Left lung (tissue), 10 donors: ENCODE data around the gene MSI1. TPM values are rescaled to one million over a fixed set of nuclear protein-coding genes. Genes with fewer than 3 reads are reported as not detected.

ENCODE experiments used
- ATAC-seq: fragments of 200-7000 bp; cut with Tn5 transposase; one replicate; pipeline ENCODE4 v1.9.1; 2020; ENCODE audit warnings: moderate library complexity
- DNase-seq, 4 donors: peaks; one replicate each; pipeline ENCODE4 v3.0.0-alpha.2; 2013 to 2020
- H3K27ac ChIP-seq, 2 donors: fragments of 200-600 bp; sonication (generic) in 1 of 2; one replicate each; pipeline versions ENCODE4 v1.5.0 to v1.8.0; 2020 to 2021
- H3K27me3 ChIP-seq, 2 donors: fragments of 200-600 bp; sonication (generic) in 1 of 2; one replicate each; pipeline versions ENCODE4 v1.5.0 to v1.8.0; 2020 to 2021
- H3K36me3 ChIP-seq, 2 donors: fragments of 200-600 bp; sonication (generic) in 1 of 2; one replicate each; pipeline versions ENCODE4 v1.5.0 to v1.8.0; 2020 to 2021
- H3K4me1 ChIP-seq, 2 donors: fragments of 200-600 bp; one replicate each; pipeline ENCODE4 v1.8.0; 2021
- H3K4me3 ChIP-seq, 2 donors: fragments of 200-600 bp; sonication (generic) in 1 of 2; one replicate each; pipeline versions ENCODE4 v1.5.0 to v1.8.0; 2020 to 2021; ENCODE audit warnings: mild to moderate bottlenecking in 1 of 2
- H3K9me3 ChIP-seq, 2 donors: fragments of 200-600 bp; sonication (generic) in 1 of 2; one replicate each; pipeline versions ENCODE4 v1.5.0 to v1.8.0; 2020 to 2021
- intact Hi-C, 2 donors: fragments of 100-400 bp; cut with DNase I; formaldehyde crosslinking; loops; one replicate each; pipeline versions ENCODE4 v1.11.2 to v1.14.2; 2022
- polyA plus RNA-seq, 6 donors: library from polyadenylated mRNA; unstranded; fragments of 120-200 nt; gene quantifications; one replicate each; pipeline ENCODE4 v1.2.1, GENCODE V29; 2013; ENCODE audit not compliant: insufficient read length in 6 of 6
- total RNA-seq, 2 donors: library from RNA; stranded (reverse); fragmentation: NEBNext Ultra II Directional; extraction: Animal tissue kit (Norgen Biotek cat#: 25700); gene quantifications; one replicate each; pipeline ENCODE4 v1.2.1, GENCODE V29; 2021
- TF ChIP-seq, protein P1 (sequence below), 2 donors: fragments of 200-600 bp; sonication (generic) in 1 of 2; IDR thresholded peaks; one replicate each; pipeline versions ENCODE4 v1.5.0 to v1.8.0; 2021; ENCODE audit warnings: antibody characterized with exemption in 2 of 2
- donor health status: DM: no; HTN: yes; CAD: no.
- donor health status: DM: no; HTN: no; CAD: no.

MSI1 gene
- total and polyA plus RNA-seq, 8 donors = 0.60 to 19.3 (median 16.5) TPM

DNA sequence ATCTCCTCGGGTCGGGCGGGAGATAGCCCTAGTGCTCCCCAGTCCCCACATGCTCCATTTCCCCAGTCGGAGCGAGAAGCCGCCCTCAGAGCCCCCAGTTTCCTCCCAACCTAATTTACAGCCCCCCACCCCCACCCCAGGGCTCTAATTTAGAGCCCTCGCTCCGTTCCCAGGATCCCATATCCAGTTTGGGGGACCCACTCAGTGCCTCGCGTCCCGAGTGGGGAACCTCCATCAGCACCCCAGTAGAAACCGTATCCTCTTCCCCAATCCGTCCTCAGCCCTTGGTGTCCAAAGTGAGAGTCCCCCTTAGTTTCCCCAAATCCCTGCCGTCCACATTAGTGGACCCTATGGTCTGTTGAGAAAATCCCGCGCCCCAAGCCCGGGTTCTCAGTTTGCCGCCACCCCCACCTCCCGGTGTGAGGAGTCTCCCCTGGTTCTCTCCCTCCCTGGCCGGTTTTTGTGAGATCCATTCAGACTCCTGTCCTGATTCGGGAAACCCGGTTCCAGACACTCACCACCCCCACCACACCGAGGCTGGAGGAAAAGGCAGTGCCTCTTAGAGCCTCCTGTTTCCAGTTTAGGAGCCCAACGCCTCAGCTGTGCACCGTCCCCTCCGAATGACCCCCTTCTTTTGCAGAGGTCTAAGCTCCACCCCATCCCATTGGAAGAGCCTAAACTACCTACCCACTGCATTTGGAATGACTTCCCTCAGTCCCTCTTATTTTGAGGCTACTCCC lies 809 bp upstream of the MSI1 start:
- Histone ChIP-seq H3K9me3 (no peaks in the 10 kb centered on the region), H3K4me3 (peak overlapping the region in 1 of 2 donors; percentile 22), H3K27me3 (peaks cover 43 to 95% of the 10 kb centered on the region in 2 donors), H3K36me3 (no peaks in the 10 kb centered on the region), H3K27ac (no peak overlapping the region), H3K4me1 (peaks cover 0 to 22% of the 10 kb centered on the region in 2 donors)
- no peak for ATAC-seq
- intact Hi-C loops = no loop called here
- TF ChIP-seq, protein P1, sequence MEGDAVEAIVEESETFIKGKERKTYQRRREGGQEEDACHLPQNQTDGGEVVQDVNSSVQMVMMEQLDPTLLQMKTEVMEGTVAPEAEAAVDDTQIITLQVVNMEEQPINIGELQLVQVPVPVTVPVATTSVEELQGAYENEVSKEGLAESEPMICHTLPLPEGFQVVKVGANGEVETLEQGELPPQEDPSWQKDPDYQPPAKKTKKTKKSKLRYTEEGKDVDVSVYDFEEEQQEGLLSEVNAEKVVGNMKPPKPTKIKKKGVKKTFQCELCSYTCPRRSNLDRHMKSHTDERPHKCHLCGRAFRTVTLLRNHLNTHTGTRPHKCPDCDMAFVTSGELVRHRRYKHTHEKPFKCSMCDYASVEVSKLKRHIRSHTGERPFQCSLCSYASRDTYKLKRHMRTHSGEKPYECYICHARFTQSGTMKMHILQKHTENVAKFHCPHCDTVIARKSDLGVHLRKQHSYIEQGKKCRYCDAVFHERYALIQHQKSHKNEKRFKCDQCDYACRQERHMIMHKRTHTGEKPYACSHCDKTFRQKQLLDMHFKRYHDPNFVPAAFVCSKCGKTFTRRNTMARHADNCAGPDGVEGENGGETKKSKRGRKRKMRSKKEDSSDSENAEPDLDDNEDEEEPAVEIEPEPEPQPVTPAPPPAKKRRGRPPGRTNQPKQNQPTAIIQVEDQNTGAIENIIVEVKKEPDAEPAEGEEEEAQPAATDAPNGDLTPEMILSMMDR (IDR thresholded peaks at IDR 0.05) = no peak
- no peak for DNase-seq

DNA sequence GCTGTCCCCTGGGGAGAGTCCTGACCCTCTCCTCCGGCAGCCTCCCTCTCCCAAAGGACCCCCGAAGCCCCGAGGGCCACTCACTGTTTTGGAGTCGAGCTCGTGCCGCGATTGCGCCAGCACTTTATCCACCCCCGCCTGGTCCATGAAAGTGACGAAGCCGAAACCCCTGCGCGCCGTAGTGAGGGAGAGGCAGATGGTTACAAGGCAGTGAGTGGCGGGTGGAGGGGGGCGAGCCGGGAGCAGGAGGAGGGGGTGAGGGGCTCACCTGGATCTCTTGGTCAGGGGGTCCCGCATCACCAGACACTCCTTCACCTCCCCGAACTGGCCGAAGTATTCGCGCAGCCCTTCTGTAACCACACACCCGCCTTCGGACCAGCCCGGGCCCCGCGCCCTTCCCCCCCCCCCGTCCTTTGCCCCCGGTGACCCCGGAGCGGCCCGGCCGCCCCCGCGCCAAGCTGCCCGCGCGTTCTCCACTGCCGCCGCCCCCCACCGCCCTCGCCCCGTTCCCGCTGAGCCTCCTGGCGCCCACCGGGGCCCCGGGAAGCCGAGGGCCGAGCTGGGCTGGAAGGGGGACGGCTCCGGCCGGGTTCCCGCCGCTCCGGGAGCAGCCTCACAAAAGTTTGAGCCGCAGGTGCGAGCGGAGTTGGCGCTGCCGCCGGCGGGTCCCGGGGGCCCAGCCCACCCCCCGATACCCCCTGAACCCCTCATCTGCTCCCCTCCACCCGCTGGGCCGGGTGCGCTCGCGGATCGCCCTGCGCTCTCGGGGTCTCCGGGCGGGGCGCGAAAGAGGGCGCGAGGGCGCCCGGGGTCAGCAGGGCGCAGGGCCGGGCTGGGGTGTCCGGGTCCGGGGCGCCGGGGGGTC lies 808 bp downstream of the MSI1 start:
- Histone ChIP-seq H3K36me3 (no peaks in the 10 kb centered on the region), H3K4me1 (peaks cover 0 to 22% of the 10 kb centered on the region in 2 donors), H3K27ac (no peak overlapping the region), H3K27me3 (peaks cover 38 to 94% of the 10 kb centered on the region in 2 donors), H3K9me3 (no peaks in the 10 kb centered on the region), H3K4me3 (peak overlapping the region; percentile 17 to 26)
- ATAC-seq = no peak
- no peak for DNase-seq
- TF ChIP-seq, protein P1 (IDR thresholded peaks at IDR 0.05) = no peak
- intact Hi-C loops = no loop called here

GRCh38 chr12:120367233-120367923 lies 1.6 kb downstream of the MSI1 start:
- peaks cover 0 to 22% of the 10 kb centered on the region in 2 donors for H3K4me1 ChIP-seq
- ATAC-seq (no peak), DNase-seq (no peak)
- H3K4me3 ChIP-seq = peak overlapping the region in 1 of 2 donors; percentile 26
- intact Hi-C loops = no loop called here
- TF ChIP-seq, protein P1 (IDR thresholded peaks at IDR 0.05) = no peak
- H3K27ac ChIP-seq = no peak overlapping the region
- H3K9me3 ChIP-seq = no peaks in the 10 kb centered on the region
- H3K27me3 ChIP-seq = peaks cover 34 to 94% of the 10 kb centered on the region in 2 donors
- H3K36me3 ChIP-seq = no peaks in the 10 kb centered on the region

DNA sequence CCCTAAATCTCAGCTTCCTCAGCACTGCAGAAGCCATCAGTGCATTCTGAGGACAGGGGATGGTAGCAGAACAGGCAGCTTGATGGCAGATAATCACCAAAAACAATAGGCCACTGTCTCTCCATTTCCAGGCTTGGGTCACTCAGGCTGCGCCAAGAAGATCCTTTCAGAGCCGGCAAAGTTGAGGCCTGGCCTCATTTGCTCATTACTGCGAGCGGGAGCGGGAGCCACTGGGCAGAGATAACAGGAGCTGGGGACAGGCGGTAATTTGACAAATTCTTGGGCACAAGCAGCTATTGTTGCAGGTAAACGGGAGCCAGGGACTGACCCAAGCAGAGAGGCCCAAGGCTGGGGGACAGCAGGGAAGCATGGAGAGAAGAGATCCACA lies 2.1 kb downstream of the MSI1 start:
- intact Hi-C loops = no loop called here
- peaks cover 0 to 22% of the 10 kb centered on the region in 2 donors for H3K4me1 ChIP-seq
- no peak overlapping the region for H3K27ac ChIP-seq
- no peak overlapping the region for H3K4me3 ChIP-seq
- no peaks in the 10 kb centered on the region for H3K36me3 ChIP-seq
- no peak for DNase-seq
- no peaks in the 10 kb centered on the region for H3K9me3 ChIP-seq
- TF ChIP-seq, protein P1 (IDR thresholded peaks at IDR 0.05) = no peak
- H3K27me3 ChIP-seq = peaks cover 34 to 94% of the 10 kb centered on the region in 2 donors
- ATAC-seq = no peak
